HG03108 (cell line): ENCODE measurements around the gene ACACA.

Source experiments
- ATAC-seq: cut with Tn5 transposase; IDR thresholded peaks from one replicate; pipeline ENCODE4 v1.9.1; 2021; ENCODE audit warnings: moderate library complexity; ENCODE audit not compliant: unreplicated experiment

ACACA gene

DNA sequence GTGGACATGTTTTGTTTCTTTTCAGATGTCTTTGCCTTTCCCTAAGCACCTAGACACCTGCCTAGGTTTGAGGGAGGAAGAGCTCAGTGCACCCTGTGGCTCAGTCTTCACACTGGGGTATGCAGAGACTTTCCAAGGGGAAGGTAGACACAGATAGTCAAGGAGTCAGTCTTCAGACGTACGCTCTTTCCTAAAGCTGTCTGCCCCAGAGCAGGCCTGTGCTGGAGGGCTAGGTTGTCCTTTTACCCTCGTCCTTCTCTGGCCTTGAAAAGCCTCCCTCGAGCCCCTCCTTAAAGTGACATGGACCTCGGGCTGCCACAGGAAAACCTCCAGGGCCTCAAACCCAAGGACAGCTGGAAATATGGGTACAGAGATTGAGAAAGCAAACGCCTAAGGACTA lies 354.2 kb downstream of the ACACA start:
- ATAC-seq = no peak

DNA sequence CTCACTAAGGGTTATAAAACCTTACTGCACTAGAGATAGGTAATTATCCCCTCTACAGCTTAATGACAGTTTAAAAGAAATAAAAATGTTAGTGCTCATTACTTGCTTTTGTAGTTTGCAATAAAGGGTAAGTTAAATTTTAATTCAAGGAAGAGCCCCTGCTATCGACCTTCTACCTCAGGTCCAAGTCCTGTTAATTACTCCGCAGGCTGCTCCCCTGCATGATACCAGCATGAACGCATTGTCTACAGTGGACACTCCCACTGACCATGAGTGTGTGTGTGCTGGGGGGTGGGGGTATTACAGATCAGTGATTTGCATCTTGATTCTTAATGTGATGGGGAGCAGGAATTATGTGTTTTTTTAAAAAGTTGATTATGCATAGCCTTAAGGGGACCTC lies 354.8 kb downstream of the ACACA start:
- ATAC-seq = no peak

GRCh38 chr17:37051381-37051780 lies 355.3 kb downstream of the ACACA start:
- ATAC-seq = no peak

- ATAC-seq = no peak
These were observed 355.7 kb downstream of the ACACA start for GRCh38 chr17:37050920-37051319.

GRCh38 chr17:37048811-37049210 lies 357.8 kb downstream of the ACACA start:
- ATAC-seq = no peak

GRCh38 chr17:37047631-37048104 lies 359.0 kb downstream of the ACACA start:
- peak; percentile 49 for ATAC-seq

- ATAC-seq = no peak
These were observed 361.2 kb downstream of the ACACA start for GRCh38 chr17:37045351-37045922.

DNA sequence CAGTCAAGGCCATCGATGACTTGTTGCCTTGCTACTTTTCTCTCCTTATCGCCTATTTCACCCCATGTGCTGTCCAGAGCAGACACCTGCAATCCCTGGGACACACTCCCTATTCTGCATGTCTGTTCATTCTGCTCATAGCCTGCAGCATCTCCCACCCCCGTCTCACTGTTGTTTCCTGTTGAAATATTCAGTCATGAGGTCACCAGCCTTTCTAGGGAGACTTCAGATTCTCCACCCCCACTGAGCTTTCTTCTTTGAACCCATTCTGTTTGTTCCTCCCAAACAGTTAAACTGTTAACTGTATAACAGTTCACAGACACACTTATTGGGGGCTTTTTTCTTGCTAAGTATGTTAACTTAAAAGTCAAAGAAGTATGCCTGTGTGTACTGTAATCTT lies 363.4 kb downstream of the ACACA start:
- ATAC-seq = no peak

- no peak for ATAC-seq
These were observed 364.7 kb downstream of the ACACA start for GRCh38 chr17:37041932-37042331.

- no peak for ATAC-seq
These were observed 367.4 kb downstream of the ACACA start for GRCh38 chr17:37039269-37039668.

DNA sequence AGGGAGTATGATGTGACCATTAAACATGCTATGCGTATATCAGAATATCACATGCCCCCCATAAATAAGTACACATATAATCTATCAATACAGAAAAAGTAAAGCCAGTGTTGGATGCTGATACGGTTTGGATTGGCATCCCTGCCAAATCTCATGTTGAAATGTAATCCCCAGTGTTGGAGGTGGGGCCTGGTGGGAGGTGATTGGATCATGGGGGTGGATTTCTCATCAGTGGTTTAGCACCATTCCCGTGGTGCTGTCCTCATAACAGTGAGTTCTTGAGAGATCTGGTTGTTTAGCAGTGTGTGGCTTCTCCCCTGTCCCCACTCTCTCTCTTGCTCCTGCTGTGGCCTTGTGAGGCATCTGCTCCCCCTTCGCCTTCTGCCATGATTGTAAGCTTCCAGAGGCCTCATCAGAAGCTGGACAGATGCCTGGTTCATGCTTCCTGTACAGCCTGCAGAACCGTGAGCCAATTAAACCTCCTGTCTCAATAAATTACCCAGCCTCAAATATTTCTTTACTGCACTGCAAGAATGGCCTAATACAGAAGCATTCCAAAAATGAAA lies 369.0 kb downstream of the ACACA start:
- no peak for ATAC-seq
